ENCODE data around the gene KERA. TPM values are rescaled to one million over a fixed set of nuclear protein-coding genes. Genes with fewer than 3 reads are reported as not detected.

The KERA gene
- total and polyA plus RNA-seq, 9 of the 15 experiments (the other 6 are each of a cell fraction or from before 2014, with no cell fraction given), result not detected

DNA sequence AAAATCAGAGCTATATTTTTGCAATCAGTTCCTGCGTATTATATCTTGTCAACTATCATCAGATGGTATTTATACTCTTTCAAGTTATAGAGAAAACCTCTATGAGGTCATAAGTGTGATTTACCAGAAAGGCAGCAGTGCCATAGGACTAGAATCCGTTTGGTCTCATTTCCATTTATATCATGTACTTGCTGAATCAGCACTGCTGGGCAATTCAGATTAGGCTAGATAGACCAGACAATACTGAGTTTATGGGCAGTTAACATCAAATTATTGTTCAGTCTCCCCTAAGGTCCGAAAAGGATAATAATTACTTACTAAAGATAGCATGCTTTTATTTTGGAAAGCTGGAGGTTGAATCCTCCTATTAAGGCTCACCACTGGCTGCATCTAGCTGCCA lies 6.8 kb upstream of the KERA start:
- ChIA-PET POLR2A (interaction anchor here (0.6 to 1.8 kb wide), 2 partner anchors 9 to 72 kb away, joined by 3 to 4 read pairs; no protein-coding TSS in a partner anchor), CTCF (ENCODE audit: low intra/inter-chr PET ratio) (no interaction called here)
- 5% methylated on average over 3 of the region's 3 CpGs for WGBS (ENCODE audit: insufficient coverage, low coverage, missing lambda C conversion rate)
- ATAC-seq, result no peak
- Histone ChIP-seq H3K79me2 (ENCODE audit: control insufficient read depth, insufficient read depth, low read length) (no peaks in the 10 kb centered on the region), H3K27ac (ENCODE audit: extremely low read depth, low read depth, low read length) (no peak overlapping the region), H4K20me1 (replicated peaks; ENCODE audit: control insufficient read depth, insufficient read depth, low read length) (no peaks in the 10 kb centered on the region), H3K4me1 (replicated peaks in 1 of 2; ENCODE audit: control insufficient read depth in 2 of 2, insufficient read depth in 2 of 2, low read length in 2 of 2) (no peaks in the 10 kb centered on the region), H3K4me2 (ENCODE audit: insufficient read depth, low read length) (no peak overlapping the region), H3K9me3 (replicated peaks; ENCODE audit: control insufficient read depth, insufficient read depth, low read depth, low read length) (no peaks in the 10 kb centered on the region), H3K27me3 (ENCODE audit: control insufficient read depth in 2 of 2, insufficient read depth in 2 of 2, low read length in 2 of 2) (no peaks in the 10 kb centered on the region), H3K9me1 (ENCODE audit: control insufficient read depth, insufficient read depth, low read length) (no peaks in the 10 kb centered on the region), H3K36me3 (ENCODE audit: control insufficient read depth, insufficient read depth, low read length) (no peaks in the 10 kb centered on the region), H2AFZ (ENCODE audit: low read depth, low read length) (no peak overlapping the region), H3K4me3 (no peak overlapping the region), H3K9ac (ENCODE audit: insufficient read depth in 1 of 2, low read depth in 2 of 2, low read length in 2 of 2) (no peak overlapping the region)
- no TSS peak for BruUV-seq (replicated peaks)
- no peak for FAIRE-seq
- no peak for DNase-seq (ENCODE audit: extremely low read depth in 1 of 4, low spot score in 3 of 4)
- intact Hi-C loops (cut with micrococcal nuclease) (no loop called here), in situ Hi-C loops (cut with MboI) (no loop called here)
- TF ChIP-seq RUNX1 (IDR thresholded peaks at IDR 0.05; ENCODE audit: low read depth), result no peak
- no peak for TF ChIP-seq LEF1 (IDR thresholded peaks at IDR 0.05)
- TF ChIP-seq ZNF584 (CRISPR knock-in tag; IDR thresholded peaks at IDR 0.05; ENCODE audit: low read depth), result no peak
- TF ChIP-seq SAP30 (IDR thresholded peaks at IDR 0.05; ENCODE audit: borderline replicate concordance, insufficient read depth, low read depth, low read length, poor library complexity, severe bottlenecking), result no peak
- TF ChIP-seq, protein P1, sequence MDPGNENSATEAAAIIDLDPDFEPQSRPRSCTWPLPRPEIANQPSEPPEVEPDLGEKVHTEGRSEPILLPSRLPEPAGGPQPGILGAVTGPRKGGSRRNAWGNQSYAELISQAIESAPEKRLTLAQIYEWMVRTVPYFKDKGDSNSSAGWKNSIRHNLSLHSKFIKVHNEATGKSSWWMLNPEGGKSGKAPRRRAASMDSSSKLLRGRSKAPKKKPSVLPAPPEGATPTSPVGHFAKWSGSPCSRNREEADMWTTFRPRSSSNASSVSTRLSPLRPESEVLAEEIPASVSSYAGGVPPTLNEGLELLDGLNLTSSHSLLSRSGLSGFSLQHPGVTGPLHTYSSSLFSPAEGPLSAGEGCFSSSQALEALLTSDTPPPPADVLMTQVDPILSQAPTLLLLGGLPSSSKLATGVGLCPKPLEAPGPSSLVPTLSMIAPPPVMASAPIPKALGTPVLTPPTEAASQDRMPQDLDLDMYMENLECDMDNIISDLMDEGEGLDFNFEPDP (CRISPR knock-in tag; IDR thresholded peaks at IDR 0.05), result no peak
- TF ChIP-seq PRMT5 (CRISPR knock-in tag; IDR thresholded peaks at IDR 0.05), result no peak
- no peak for TF ChIP-seq ZNF41 (CRISPR knock-in tag; conservative IDR thresholded peaks at IDR 0.05)
- TF ChIP-seq, protein P2, sequence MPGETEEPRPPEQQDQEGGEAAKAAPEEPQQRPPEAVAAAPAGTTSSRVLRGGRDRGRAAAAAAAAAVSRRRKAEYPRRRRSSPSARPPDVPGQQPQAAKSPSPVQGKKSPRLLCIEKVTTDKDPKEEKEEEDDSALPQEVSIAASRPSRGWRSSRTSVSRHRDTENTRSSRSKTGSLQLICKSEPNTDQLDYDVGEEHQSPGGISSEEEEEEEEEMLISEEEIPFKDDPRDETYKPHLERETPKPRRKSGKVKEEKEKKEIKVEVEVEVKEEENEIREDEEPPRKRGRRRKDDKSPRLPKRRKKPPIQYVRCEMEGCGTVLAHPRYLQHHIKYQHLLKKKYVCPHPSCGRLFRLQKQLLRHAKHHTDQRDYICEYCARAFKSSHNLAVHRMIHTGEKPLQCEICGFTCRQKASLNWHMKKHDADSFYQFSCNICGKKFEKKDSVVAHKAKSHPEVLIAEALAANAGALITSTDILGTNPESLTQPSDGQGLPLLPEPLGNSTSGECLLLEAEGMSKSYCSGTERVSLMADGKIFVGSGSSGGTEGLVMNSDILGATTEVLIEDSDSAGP (CRISPR knock-in tag; IDR thresholded peaks at IDR 0.05), result no peak
- TF ChIP-seq, protein P3, sequence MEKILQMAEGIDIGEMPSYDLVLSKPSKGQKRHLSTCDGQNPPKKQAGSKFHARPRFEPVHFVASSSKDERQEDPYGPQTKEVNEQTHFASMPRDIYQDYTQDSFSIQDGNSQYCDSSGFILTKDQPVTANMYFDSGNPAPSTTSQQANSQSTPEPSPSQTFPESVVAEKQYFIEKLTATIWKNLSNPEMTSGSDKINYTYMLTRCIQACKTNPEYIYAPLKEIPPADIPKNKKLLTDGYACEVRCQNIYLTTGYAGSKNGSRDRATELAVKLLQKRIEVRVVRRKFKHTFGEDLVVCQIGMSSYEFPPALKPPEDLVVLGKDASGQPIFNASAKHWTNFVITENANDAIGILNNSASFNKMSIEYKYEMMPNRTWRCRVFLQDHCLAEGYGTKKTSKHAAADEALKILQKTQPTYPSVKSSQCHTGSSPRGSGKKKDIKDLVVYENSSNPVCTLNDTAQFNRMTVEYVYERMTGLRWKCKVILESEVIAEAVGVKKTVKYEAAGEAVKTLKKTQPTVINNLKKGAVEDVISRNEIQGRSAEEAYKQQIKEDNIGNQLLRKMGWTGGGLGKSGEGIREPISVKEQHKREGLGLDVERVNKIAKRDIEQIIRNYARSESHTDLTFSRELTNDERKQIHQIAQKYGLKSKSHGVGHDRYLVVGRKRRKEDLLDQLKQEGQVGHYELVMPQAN (IDR thresholded peaks at IDR 0.05; ENCODE audit: borderline replicate concordance), result no peak
- no peak for TF ChIP-seq GTF2F1 (IDR thresholded peaks at IDR 0.05; ENCODE audit: low read depth, low read length)
- TF ChIP-seq MYC (IDR thresholded peaks at IDR 0.05; ENCODE audit: low read depth, low read length), result no peak
- TF ChIP-seq MYC (CRISPR knock-in tag; IDR thresholded peaks at IDR 0.05; ENCODE audit: borderline replicate concordance, low read depth), result no peak
- no peak for TF ChIP-seq XRCC3 (IDR thresholded peaks at IDR 0.05)
- no peak for TF ChIP-seq POLR2B (IDR thresholded peaks at IDR 0.05; ENCODE audit: low read depth, partially characterized antibody)
- TF ChIP-seq ZNF507 (tag; conservative IDR thresholded peaks at IDR 0.05), result no peak
- TF ChIP-seq HNRNPH1 (optimal IDR thresholded peaks at IDR 0.05; ENCODE audit: low read depth, low read length), result no peak
- TF ChIP-seq ZNF561 (CRISPR knock-in tag; conservative IDR thresholded peaks at IDR 0.05), result no peak
- TF ChIP-seq TGIF2 (CRISPR knock-in tag; IDR thresholded peaks at IDR 0.05), result no peak
- TF ChIP-seq DDX20 (tag; IDR thresholded peaks at IDR 0.05; ENCODE audit: low read depth), result no peak
- no peak for TF ChIP-seq HMG20A (CRISPR knock-in tag; conservative IDR thresholded peaks at IDR 0.05)
